ENCODE data around the gene PARD3. TPM values are rescaled to one million over a fixed set of nuclear protein-coding genes. Genes with fewer than 3 reads are reported as not detected.
A peak's percentile ranks its signal among the peaks of the same experiment; 100 is the strongest.

Gene PARD3
- total RNA-seq, 1 experiment from 2014 or later = 154 TPM

- no peaks in the 10 kb centered on the region for H3K9me2 ChIP-seq (replicated peaks; ENCODE audit: low read length)
- no peak overlapping the region for H3K4me2 ChIP-seq (ENCODE audit: low read length)
- no TSS peak for BruUV-seq (replicated peaks)
- peaks cover 9% of the 10 kb centered on the region; the same call in 1 of the 2 replicates for H3K36me3 ChIP-seq (ENCODE audit: low read depth, low read length)
- H3K27ac ChIP-seq (ENCODE audit: low read length) = no peak overlapping the region
- H3K27me3 ChIP-seq (ENCODE audit: low read length) = no peaks in the 10 kb centered on the region
- no peaks in the 10 kb centered on the region for H3K4me1 ChIP-seq (ENCODE audit: insufficient read depth, low read length)
- H3F3A ChIP-seq (ENCODE audit: low read length, unreplicated experiment) = no peaks in the 10 kb centered on the region
- H3K9me3 ChIP-seq (ENCODE audit: low read length) = no peaks in the 10 kb centered on the region
- H3K9ac ChIP-seq (ENCODE audit: low read length) = no peak overlapping the region
- no peak overlapping the region for H2AFZ ChIP-seq (ENCODE audit: low read length)
- no peak overlapping the region for H3K4me3 ChIP-seq (ENCODE audit: low read length)
- H4K20me1 ChIP-seq (ENCODE audit: low read length) = no peaks in the 10 kb centered on the region
- no peaks in the 10 kb centered on the region for H3K79me2 ChIP-seq (ENCODE audit: low read length)
- ChIA-PET POLR2A (ENCODE audit: unreplicated experiment) (interaction anchor here (0.6 kb wide), 1 partner anchor 9 kb away, joined by 3 read pairs; no protein-coding TSS in a partner anchor), CTCF (no interaction called here)
- intact Hi-C loops (cut with micrococcal nuclease) = no loop called here
- DNase-seq (no peak), ATAC-seq (no peak)
- TF ChIP-seq, protein P1, sequence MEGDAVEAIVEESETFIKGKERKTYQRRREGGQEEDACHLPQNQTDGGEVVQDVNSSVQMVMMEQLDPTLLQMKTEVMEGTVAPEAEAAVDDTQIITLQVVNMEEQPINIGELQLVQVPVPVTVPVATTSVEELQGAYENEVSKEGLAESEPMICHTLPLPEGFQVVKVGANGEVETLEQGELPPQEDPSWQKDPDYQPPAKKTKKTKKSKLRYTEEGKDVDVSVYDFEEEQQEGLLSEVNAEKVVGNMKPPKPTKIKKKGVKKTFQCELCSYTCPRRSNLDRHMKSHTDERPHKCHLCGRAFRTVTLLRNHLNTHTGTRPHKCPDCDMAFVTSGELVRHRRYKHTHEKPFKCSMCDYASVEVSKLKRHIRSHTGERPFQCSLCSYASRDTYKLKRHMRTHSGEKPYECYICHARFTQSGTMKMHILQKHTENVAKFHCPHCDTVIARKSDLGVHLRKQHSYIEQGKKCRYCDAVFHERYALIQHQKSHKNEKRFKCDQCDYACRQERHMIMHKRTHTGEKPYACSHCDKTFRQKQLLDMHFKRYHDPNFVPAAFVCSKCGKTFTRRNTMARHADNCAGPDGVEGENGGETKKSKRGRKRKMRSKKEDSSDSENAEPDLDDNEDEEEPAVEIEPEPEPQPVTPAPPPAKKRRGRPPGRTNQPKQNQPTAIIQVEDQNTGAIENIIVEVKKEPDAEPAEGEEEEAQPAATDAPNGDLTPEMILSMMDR (conservative IDR thresholded peaks at IDR 0.05; ENCODE audit: low read depth, low read length) = no peak
- TF ChIP-seq EZH2phosphoT487 (IDR thresholded peaks at IDR 0.05; ENCODE audit: borderline replicate concordance, low read length) (no peak), EZH2 (IDR thresholded peaks at IDR 0.05; ENCODE audit: low read length, unreplicated experiment) (no peak)
Measured at GRCh38 chr10:34313888-34314287, 501.2 kb downstream of the PARD3 start.

DNA sequence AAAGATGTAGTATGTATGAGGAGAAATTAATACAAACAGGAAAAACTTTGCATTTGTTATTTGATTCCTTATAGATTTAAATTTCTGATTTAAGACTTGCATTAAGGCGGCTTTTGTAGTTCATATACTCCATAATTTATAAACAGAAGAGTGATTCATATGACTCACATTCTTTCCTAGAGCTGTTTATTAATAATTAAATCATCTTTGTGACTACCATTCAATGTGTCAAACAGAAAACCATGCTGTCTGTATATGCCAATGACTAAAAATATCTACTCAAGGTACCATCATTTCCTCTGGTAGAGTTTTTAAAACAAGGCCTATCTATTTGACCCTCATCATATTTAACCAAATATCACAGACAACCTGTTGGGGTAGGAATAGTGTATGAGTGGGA, 501.7 kb downstream of the PARD3 start:
- no peak overlapping the region for H3K27ac ChIP-seq (ENCODE audit: low read length)
- H3F3A ChIP-seq (ENCODE audit: low read length, unreplicated experiment) = no peaks in the 10 kb centered on the region
- ChIA-PET POLR2A (ENCODE audit: unreplicated experiment) (no interaction called here), CTCF (no interaction called here)
- BruUV-seq (replicated peaks) = no TSS peak
- no peak overlapping the region for H3K4me2 ChIP-seq (ENCODE audit: low read length)
- no peak overlapping the region for H3K4me3 ChIP-seq (ENCODE audit: low read length)
- no peaks in the 10 kb centered on the region for H4K20me1 ChIP-seq (ENCODE audit: low read length)
- H3K79me2 ChIP-seq (ENCODE audit: low read length) = no peaks in the 10 kb centered on the region
- H3K4me1 ChIP-seq (ENCODE audit: insufficient read depth, low read length) = no peaks in the 10 kb centered on the region
- intact Hi-C loops (cut with micrococcal nuclease) = no loop called here
- H3K36me3 ChIP-seq (ENCODE audit: low read depth, low read length) = peaks cover 9% of the 10 kb centered on the region; the same call in 1 of the 2 replicates
- H2AFZ ChIP-seq (ENCODE audit: low read length) = no peak overlapping the region
- DNase-seq (no peak), ATAC-seq (peak; percentile 37)
- no peak for TF ChIP-seq EZH2 (IDR thresholded peaks at IDR 0.05; ENCODE audit: low read length, unreplicated experiment)
- TF ChIP-seq, protein P1 (conservative IDR thresholded peaks at IDR 0.05; ENCODE audit: low read depth, low read length) = no peak
- TF ChIP-seq EZH2phosphoT487 (IDR thresholded peaks at IDR 0.05; ENCODE audit: borderline replicate concordance, low read length) = no peak
- no peaks in the 10 kb centered on the region for H3K27me3 ChIP-seq (ENCODE audit: low read length)
- H3K9me2 ChIP-seq (replicated peaks; ENCODE audit: low read length) = no peaks in the 10 kb centered on the region
- no peaks in the 10 kb centered on the region for H3K9me3 ChIP-seq (ENCODE audit: low read length)
- H3K9ac ChIP-seq (ENCODE audit: low read length) = no peak overlapping the region

- H2AFZ ChIP-seq (ENCODE audit: low read length) = no peak overlapping the region
- H3K4me3 ChIP-seq (ENCODE audit: low read length) = no peak overlapping the region
- no peaks in the 10 kb centered on the region for H3K27me3 ChIP-seq (ENCODE audit: low read length)
- no TSS peak for BruUV-seq (replicated peaks)
- no peaks in the 10 kb centered on the region for H3K4me1 ChIP-seq (ENCODE audit: insufficient read depth, low read length)
- H3K9me2 ChIP-seq (replicated peaks; ENCODE audit: low read length) = no peaks in the 10 kb centered on the region
- TF ChIP-seq EZH2 (IDR thresholded peaks at IDR 0.05; ENCODE audit: low read length, unreplicated experiment) (no peak), EZH2phosphoT487 (IDR thresholded peaks at IDR 0.05; ENCODE audit: borderline replicate concordance, low read length) (no peak)
- TF ChIP-seq, protein P1 (conservative IDR thresholded peaks at IDR 0.05; ENCODE audit: low read depth, low read length) = no peak
- no peaks in the 10 kb centered on the region for H4K20me1 ChIP-seq (ENCODE audit: low read length)
- H3K79me2 ChIP-seq (ENCODE audit: low read length) = no peaks in the 10 kb centered on the region
- H3K9ac ChIP-seq (ENCODE audit: low read length) = no peak overlapping the region
- no peaks in the 10 kb centered on the region for H3K9me3 ChIP-seq (ENCODE audit: low read length)
- DNase-seq (peak; percentile 37), ATAC-seq (no peak)
- no peaks in the 10 kb centered on the region for H3F3A ChIP-seq (ENCODE audit: low read length, unreplicated experiment)
- ChIA-PET CTCF (no interaction called here), POLR2A (ENCODE audit: unreplicated experiment) (no interaction called here)
- H3K36me3 ChIP-seq (ENCODE audit: low read depth, low read length) = peaks cover 6% of the 10 kb centered on the region; the same call in 1 of the 2 replicates
- H3K4me2 ChIP-seq (ENCODE audit: low read length) = no peak overlapping the region
- H3K27ac ChIP-seq (ENCODE audit: low read length) = no peak overlapping the region
- intact Hi-C loops (cut with micrococcal nuclease) = no loop called here
Measured at GRCh38 chr10:34311679-34312078, 503.4 kb downstream of the PARD3 start.
